VCaP (cell line): ENCODE results near the gene CCNG2.

ENCODE experiments used
- H3K27ac ChIP-seq: fragments of 450-650 bp; 2 replicates; pipeline ENCODE4 v1.5.1; 2017
- TF ChIP-seq, protein P1 (sequence below): fragments of 450-650 bp; conservative IDR thresholded peaks from 2 replicates; pipeline ENCODE4 v1.5.1; 2017; ENCODE audit warnings: mild to moderate bottlenecking, moderate library complexity

CCNG2 gene

GRCh38 chr4:77169481-77169880 lies 12.5 kb downstream of the CCNG2 start:
- TF ChIP-seq, protein P1, sequence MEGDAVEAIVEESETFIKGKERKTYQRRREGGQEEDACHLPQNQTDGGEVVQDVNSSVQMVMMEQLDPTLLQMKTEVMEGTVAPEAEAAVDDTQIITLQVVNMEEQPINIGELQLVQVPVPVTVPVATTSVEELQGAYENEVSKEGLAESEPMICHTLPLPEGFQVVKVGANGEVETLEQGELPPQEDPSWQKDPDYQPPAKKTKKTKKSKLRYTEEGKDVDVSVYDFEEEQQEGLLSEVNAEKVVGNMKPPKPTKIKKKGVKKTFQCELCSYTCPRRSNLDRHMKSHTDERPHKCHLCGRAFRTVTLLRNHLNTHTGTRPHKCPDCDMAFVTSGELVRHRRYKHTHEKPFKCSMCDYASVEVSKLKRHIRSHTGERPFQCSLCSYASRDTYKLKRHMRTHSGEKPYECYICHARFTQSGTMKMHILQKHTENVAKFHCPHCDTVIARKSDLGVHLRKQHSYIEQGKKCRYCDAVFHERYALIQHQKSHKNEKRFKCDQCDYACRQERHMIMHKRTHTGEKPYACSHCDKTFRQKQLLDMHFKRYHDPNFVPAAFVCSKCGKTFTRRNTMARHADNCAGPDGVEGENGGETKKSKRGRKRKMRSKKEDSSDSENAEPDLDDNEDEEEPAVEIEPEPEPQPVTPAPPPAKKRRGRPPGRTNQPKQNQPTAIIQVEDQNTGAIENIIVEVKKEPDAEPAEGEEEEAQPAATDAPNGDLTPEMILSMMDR = no peak
- H3K27ac ChIP-seq = no peak overlapping the region

DNA sequence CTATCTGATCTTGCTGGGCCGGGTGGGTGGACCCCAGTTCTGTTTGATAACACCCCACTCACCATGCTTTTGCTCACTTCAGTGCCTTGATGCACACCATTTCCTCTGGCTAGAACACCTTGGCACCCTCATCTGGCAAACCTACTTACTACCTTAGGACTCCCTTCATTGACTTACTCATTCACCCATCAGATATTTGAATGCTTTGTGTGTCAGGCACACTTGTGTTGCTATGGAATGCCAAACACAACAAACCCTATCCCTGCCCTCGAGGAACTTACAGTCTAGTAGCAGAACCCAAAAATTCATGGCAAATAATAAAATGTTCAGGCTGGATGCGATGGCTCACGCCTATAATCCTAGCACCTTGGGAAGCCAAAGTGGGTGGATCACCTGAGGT lies 13.9 kb downstream of the CCNG2 start:
- no peak overlapping the region for H3K27ac ChIP-seq
- TF ChIP-seq, protein P1 = no peak

- no peak overlapping the region for H3K27ac ChIP-seq
- TF ChIP-seq, protein P1 = no peak
Observed at GRCh38 chr4:77172336-77172735, 15.3 kb downstream of the CCNG2 start.

DNA sequence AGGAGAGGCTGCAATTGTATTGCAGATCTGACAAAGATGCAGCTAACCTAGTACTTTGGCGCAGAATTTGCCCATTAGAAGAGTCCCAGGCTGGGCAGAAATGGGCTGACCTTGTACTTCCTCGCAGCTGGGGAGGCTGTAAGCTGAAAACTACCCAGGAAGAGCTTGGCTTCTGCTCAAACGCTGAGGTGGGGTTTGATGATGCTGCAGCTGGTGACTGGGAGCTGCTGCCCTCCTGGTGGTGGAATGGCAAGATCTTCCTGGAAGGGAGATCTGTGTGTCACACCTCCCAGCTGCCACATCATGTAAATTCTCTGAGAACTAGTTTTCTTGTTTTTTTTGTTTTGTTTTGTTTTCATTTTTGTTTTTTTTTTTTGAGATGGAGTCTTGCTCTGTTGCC lies 17.4 kb downstream of the CCNG2 start:
- TF ChIP-seq, protein P1 = no peak
- H3K27ac ChIP-seq = no peak overlapping the region

- TF ChIP-seq, protein P1 = no peak
Observed at GRCh38 chr4:77175201-77175611, 18.2 kb downstream of the CCNG2 start.

DNA sequence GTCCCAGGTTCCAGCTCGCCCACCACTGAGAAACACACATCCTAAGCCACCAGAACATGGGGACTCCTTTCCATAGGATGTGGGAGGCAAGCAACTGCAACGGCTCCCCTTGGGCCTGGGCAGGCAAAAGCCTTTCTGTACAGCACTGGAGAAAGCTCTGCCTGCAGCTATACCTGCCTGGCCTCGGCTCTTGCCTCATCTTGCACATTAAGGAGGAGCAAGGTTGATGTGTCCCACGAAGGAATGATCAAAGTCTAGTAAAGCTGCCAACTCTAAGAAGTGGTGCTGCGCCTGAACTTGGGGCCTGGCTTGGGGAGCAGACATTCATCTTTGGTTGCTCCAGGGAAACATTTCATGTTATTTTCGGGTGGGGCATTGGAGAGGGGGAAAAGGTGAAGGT lies 19.6 kb downstream of the CCNG2 start:
- H3K27ac ChIP-seq = no peak overlapping the region
- TF ChIP-seq, protein P1 = no peak

More at GRCh38 chr4:77175201-77175611, 18.2 kb downstream of the CCNG2 start:
- H3K27ac ChIP-seq = no peak overlapping the region

DNA sequence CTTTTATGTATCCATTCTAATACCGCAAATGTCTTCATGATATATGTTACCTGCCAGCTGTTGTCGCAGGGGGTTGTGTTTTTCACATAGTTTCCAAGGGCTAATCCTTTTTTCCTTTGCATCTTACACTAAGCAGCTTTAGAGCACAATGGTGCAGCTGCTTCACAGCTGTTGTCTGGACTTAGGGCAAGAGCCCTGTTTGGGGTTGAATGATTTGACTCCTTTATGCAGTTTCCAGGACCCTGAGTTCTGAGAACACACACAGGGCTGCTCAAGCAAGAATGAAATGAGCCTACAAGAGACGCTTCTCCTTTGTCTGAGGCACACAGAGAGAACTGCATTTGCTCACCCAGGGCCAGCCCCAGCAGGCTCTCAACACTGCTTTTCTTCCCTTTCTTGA lies 20.2 kb downstream of the CCNG2 start:
- H3K27ac ChIP-seq = no peak overlapping the region
- TF ChIP-seq, protein P1 = no peak

DNA sequence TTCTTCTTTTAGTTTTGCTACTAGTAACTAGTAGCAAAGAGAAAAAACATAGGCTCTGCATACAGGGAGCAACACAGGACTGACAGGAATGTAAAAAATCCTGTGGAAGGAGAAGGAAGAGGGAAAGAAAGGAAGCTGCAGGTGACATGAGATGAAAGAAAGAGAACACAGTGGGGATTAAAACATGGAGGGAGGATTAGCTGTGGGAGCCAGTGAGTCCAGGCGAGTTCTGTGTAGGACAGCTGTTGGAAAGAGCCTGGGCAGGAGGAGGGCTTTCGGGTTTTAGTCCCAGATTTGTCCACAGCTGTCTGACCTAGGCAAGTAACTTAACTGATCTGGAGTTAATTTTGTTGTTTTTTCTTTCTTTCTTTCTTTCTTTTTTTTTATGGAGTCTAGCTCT lies 21.6 kb downstream of the CCNG2 start:
- H3K27ac ChIP-seq = no peak overlapping the region

More for the DNA sequence above, 21.6 kb downstream of the CCNG2 start:
- TF ChIP-seq, protein P1 = no peak
